ENCODE results near the gene RPP38. TPM values are rescaled to one million over a fixed set of nuclear protein-coding genes. Genes with fewer than 3 reads are reported as not detected.

Gene RPP38
- polyA plus RNA-seq, 1 donor, result 11.9 TPM

GRCh38 chr10:15152556-15152955, 55.4 kb downstream of the RPP38 start:
- no peak for DNase-seq (ENCODE audit: low read depth)

Other genes with a start within 250 kb of the RPP38 start
- gene SUV39H2, start 218.5 kb upstream of the RPP38 start, polyA plus RNA-seq (ENCODE audit: insufficient read length), result 11.6 TPM
- 9.8 TPM for gene DCLRE1C, start 143.3 kb upstream of the RPP38 start, polyA plus RNA-seq (ENCODE audit: insufficient read length)
- 0.91 TPM for gene MEIG1, start 138.0 kb upstream of the RPP38 start, polyA plus RNA-seq (ENCODE audit: insufficient read length)
- gene OLAH, start 53.4 kb upstream of the RPP38 start, polyA plus RNA-seq (ENCODE audit: insufficient read length), result 0.08 TPM
- 0.94 TPM for gene ACBD7, start 8.6 kb upstream of the RPP38 start, polyA plus RNA-seq (ENCODE audit: insufficient read length)
- 16.6 TPM for gene NMT2, start 71.3 kb downstream of the RPP38 start, polyA plus RNA-seq (ENCODE audit: insufficient read length)

All from forelimb muscle (tissue), 1 donor.